IPS-18a (cell line): ENCODE measurements around the gene TNFRSF6B.
A peak's percentile ranks its signal among the peaks of the same experiment; 100 is the strongest.
"Not testable (repeated sequence)": the region's sequence is repeated elsewhere in the genome, so short reads cannot be mapped to it uniquely, and the experiment has no call there.

Experiments used
- H3K27ac ChIP-seq: one replicate; pipeline ENCODE4 v1.5.1; 2013; ENCODE audit warnings: low read length
- H3K27me3 ChIP-seq: one replicate; pipeline ENCODE4 v1.6.1; 2013; ENCODE audit warnings: mild to moderate bottlenecking, low read length; ENCODE audit not compliant: control insufficient read depth, insufficient read depth
- H3K36me3 ChIP-seq: one replicate; pipeline ENCODE4 v1.6.1; 2013; ENCODE audit warnings: low read depth, low read length; ENCODE audit not compliant: control insufficient read depth
- H3K4me1 ChIP-seq: one replicate; pipeline ENCODE4 v1.6.1; 2013; ENCODE audit warnings: low read depth, low read length; ENCODE audit not compliant: control insufficient read depth
- H3K4me3 ChIP-seq: one replicate; pipeline ENCODE4 v1.5.1; 2013; ENCODE audit warnings: low read length
- H3K9ac ChIP-seq: one replicate; pipeline ENCODE4 v1.6.1; 2013; ENCODE audit warnings: mild to moderate bottlenecking, low read length, moderate library complexity
- H3K9me3 ChIP-seq: one replicate; pipeline ENCODE4 v1.6.1; 2013; ENCODE audit warnings: low read depth, low read length; ENCODE audit not compliant: control insufficient read depth

TNFRSF6B gene

GRCh38 chr20:63709149-63709527 is 12.7 kb downstream of the TNFRSF6B start:
- peaks cover 3% of the 10 kb centered on the region for H3K4me1 ChIP-seq
- peaks cover 47% of the 10 kb centered on the region for H3K36me3 ChIP-seq
- H3K27ac ChIP-seq = no peak overlapping the region
- peak overlapping the region; percentile 81 for H3K4me3 ChIP-seq
- H3K9ac ChIP-seq = no peak overlapping the region
- H3K27me3 ChIP-seq = no peaks in the 10 kb centered on the region
- no peaks in the 10 kb centered on the region for H3K9me3 ChIP-seq

- no peak overlapping the region for H3K27ac ChIP-seq
- peaks cover 3% of the 10 kb centered on the region for H3K4me1 ChIP-seq
- H3K9ac ChIP-seq = no peak overlapping the region
- peaks cover 36% of the 10 kb centered on the region for H3K36me3 ChIP-seq
- no peak overlapping the region for H3K4me3 ChIP-seq
- no peaks in the 10 kb centered on the region for H3K9me3 ChIP-seq
- H3K27me3 ChIP-seq = no peaks in the 10 kb centered on the region
Observed at GRCh38 chr20:63711085-63711645, 14.7 kb downstream of the TNFRSF6B start.

- Histone ChIP-seq H3K9ac (no peak overlapping the region), H3K4me1 (no peaks in the 10 kb centered on the region), H3K27me3 (no peaks in the 10 kb centered on the region), H3K36me3 (peaks cover 30% of the 10 kb centered on the region), H3K4me3 (no peak overlapping the region), H3K9me3 (no peaks in the 10 kb centered on the region), H3K27ac (no peak overlapping the region)
Observed at GRCh38 chr20:63712191-63712590, 15.7 kb downstream of the TNFRSF6B start.

- H3K36me3 ChIP-seq = peaks cover 28% of the 10 kb centered on the region
- H3K9me3 ChIP-seq = no peaks in the 10 kb centered on the region
- no peaks in the 10 kb centered on the region for H3K4me1 ChIP-seq
- H3K9ac ChIP-seq = no peak overlapping the region
- H3K27ac ChIP-seq = no peak overlapping the region
- H3K27me3 ChIP-seq = no peaks in the 10 kb centered on the region
- no peak overlapping the region for H3K4me3 ChIP-seq
Observed at GRCh38 chr20:63714858-63715257, 18.4 kb downstream of the TNFRSF6B start.

- no peak overlapping the region for H3K4me3 ChIP-seq
- no peak overlapping the region for H3K27ac ChIP-seq
- H3K9me3 ChIP-seq = no peaks in the 10 kb centered on the region
- H3K27me3 ChIP-seq = no peaks in the 10 kb centered on the region
- no peak overlapping the region for H3K9ac ChIP-seq
- H3K36me3 ChIP-seq = peaks cover 17% of the 10 kb centered on the region
- H3K4me1 ChIP-seq = no peaks in the 10 kb centered on the region
Observed at GRCh38 chr20:63718996-63719395, 22.5 kb downstream of the TNFRSF6B start.

- H3K36me3 ChIP-seq, H3K27me3 ChIP-seq, H3K4me3 ChIP-seq, H3K27ac ChIP-seq, H3K9ac ChIP-seq, H3K9me3 ChIP-seq, H3K4me1 ChIP-seq: not testable (repeated sequence)
Observed at GRCh38 chr20:63722967-63723622, 26.6 kb downstream of the TNFRSF6B start.

- H3K9ac ChIP-seq, H3K27ac ChIP-seq, H3K27me3 ChIP-seq, H3K4me3 ChIP-seq, H3K36me3 ChIP-seq, H3K9me3 ChIP-seq, H3K4me1 ChIP-seq: not testable (repeated sequence)
Observed at GRCh38 chr20:63730189-63730733, 33.8 kb downstream of the TNFRSF6B start.

- no peak overlapping the region for H3K27ac ChIP-seq
- peaks cover 3% of the 10 kb centered on the region for H3K36me3 ChIP-seq
- H3K9ac ChIP-seq = no peak overlapping the region
- no peak overlapping the region for H3K4me3 ChIP-seq
- H3K27me3 ChIP-seq = no peaks in the 10 kb centered on the region
- no peaks in the 10 kb centered on the region for H3K9me3 ChIP-seq
- H3K4me1 ChIP-seq = no peaks in the 10 kb centered on the region
Observed at GRCh38 chr20:63731410-63731809, 35.0 kb downstream of the TNFRSF6B start.

GRCh38 chr20:63732118-63733095 is 36.0 kb downstream of the TNFRSF6B start:
- Histone ChIP-seq H3K9ac (no peak overlapping the region), H3K9me3 (no peaks in the 10 kb centered on the region), H3K27ac (no peak overlapping the region), H3K4me1 (no peaks in the 10 kb centered on the region), H3K4me3 (no peak overlapping the region), H3K27me3 (no peaks in the 10 kb centered on the region), H3K36me3 (peaks cover 3% of the 10 kb centered on the region)

GRCh38 chr20:63733117-63733516 is 36.7 kb downstream of the TNFRSF6B start:
- Histone ChIP-seq H3K4me3 (no peak overlapping the region), H3K9ac (no peak overlapping the region), H3K4me1 (no peaks in the 10 kb centered on the region), H3K27me3 (no peaks in the 10 kb centered on the region), H3K9me3 (no peaks in the 10 kb centered on the region), H3K36me3 (peaks cover 3% of the 10 kb centered on the region), H3K27ac (no peak overlapping the region)

- no peak overlapping the region for H3K27ac ChIP-seq
- H3K36me3 ChIP-seq = peaks cover 3% of the 10 kb centered on the region
- H3K27me3 ChIP-seq = no peaks in the 10 kb centered on the region
- no peak overlapping the region for H3K4me3 ChIP-seq
- no peaks in the 10 kb centered on the region for H3K4me1 ChIP-seq
- no peaks in the 10 kb centered on the region for H3K9me3 ChIP-seq
- H3K9ac ChIP-seq = no peak overlapping the region
Observed at GRCh38 chr20:63733579-63734081, 37.2 kb downstream of the TNFRSF6B start.
